GM21529 (cell line): ENCODE data around the gene CARD19.
"Not testable (repeated sequence)": the region's sequence is repeated elsewhere in the genome, so short reads cannot be mapped to it uniquely, and the experiment has no call there.

ENCODE experiments used
- ATAC-seq: cut with Tn5 transposase; IDR thresholded peaks from one replicate; pipeline ENCODE4 v1.9.1; 2021; ENCODE audit not compliant: unreplicated experiment

Gene CARD19

GRCh38 chr9:93129691-93130500, 33.9 kb downstream of the CARD19 start:
- ATAC-seq: no peak

- no peak for ATAC-seq
Measured at GRCh38 chr9:93130861-93131481, 35.0 kb downstream of the CARD19 start.

- no peak for ATAC-seq
Measured at GRCh38 chr9:93131599-93132286, 35.7 kb downstream of the CARD19 start.

- no peak for ATAC-seq
Measured at GRCh38 chr9:93132287-93132927, 36.4 kb downstream of the CARD19 start.

- ATAC-seq: no peak
Measured at GRCh38 chr9:93132946-93133680, 37.1 kb downstream of the CARD19 start.

- peak; percentile 36 for ATAC-seq
Measured at GRCh38 chr9:93133681-93134014, 37.6 kb downstream of the CARD19 start.

GRCh38 chr9:93134015-93134739, 38.2 kb downstream of the CARD19 start, which contains the start of gene NINJ1:
Gene NINJ1 (minus strand): TSS chr9:93134251. CDS start chr9:93134217, 34 bp downstream.
- peak; percentile 73 for ATAC-seq

GRCh38 chr9:93134740-93135444, 38.9 kb downstream of the CARD19 start:
- ATAC-seq: no peak

GRCh38 chr9:93136011-93136440, 40.0 kb downstream of the CARD19 start:
- no peak for ATAC-seq

- ATAC-seq: no peak
Measured at GRCh38 chr9:93137362-93137761, 41.3 kb downstream of the CARD19 start.

GRCh38 chr9:93138171-93138764, 42.3 kb downstream of the CARD19 start:
- ATAC-seq: no peak

GRCh38 chr9:93139365-93140182, 43.6 kb downstream of the CARD19 start:
- ATAC-seq: no peak

- ATAC-seq: no peak
Measured at GRCh38 chr9:93141771-93142483, 45.9 kb downstream of the CARD19 start.

- no peak for ATAC-seq
Measured at GRCh38 chr9:93143830-93144530, 48.0 kb downstream of the CARD19 start.

- ATAC-seq: not testable (repeated sequence)
Measured at GRCh38 chr9:93146696-93147095, 50.7 kb downstream of the CARD19 start.

- no peak for ATAC-seq
Measured at GRCh38 chr9:93147632-93148031, 51.6 kb downstream of the CARD19 start.

- no peak for ATAC-seq
Measured at GRCh38 chr9:93148721-93149120, 52.7 kb downstream of the CARD19 start.
